H1 (cell line): Measurements from ENCODE around the gene FMR1. TPM values are rescaled to one million over a fixed set of nuclear protein-coding genes. Genes with fewer than 3 reads are reported as not detected.

ENCODE experiments used
- BACH1 ChIP-seq: IDR thresholded peaks from 2 replicates; pipeline ENCODE4 v1.6.1; 2012; ENCODE audit warnings: low read length, improper control_type of control experiment
- CBX5 ChIP-seq: fragments of 300-800, 300-1000 bp; sonication (generic); IDR thresholded peaks from 2 replicates; pipeline ENCODE4 v1.7.1; 2016; ENCODE audit warnings: antibody characterized with exemption, low read length, low read depth
- CTBP2 ChIP-seq: IDR thresholded peaks from 2 replicates; pipeline ENCODE4 v1.7.0; 2011; ENCODE audit warnings: borderline replicate concordance, mild to moderate bottlenecking, moderate library complexity, mixed read lengths, low read length; ENCODE audit not compliant: insufficient read depth, insufficient read length
- GABPA ChIP-seq: IDR thresholded peaks from 2 replicates; pipeline ENCODE4 v1.6.1; 2011; ENCODE audit warnings: mild to moderate bottlenecking, low read length, moderate library complexity, borderline replicate concordance; ENCODE audit not compliant: insufficient read depth
- GTF2F1 ChIP-seq: IDR thresholded peaks from 2 replicates; pipeline ENCODE4 v1.6.1; 2012; ENCODE audit warnings: low read depth, low read length, improper control_type of control experiment, borderline replicate concordance
- polyA plus RNA-seq, 7 experiments: library from polyadenylated mRNA; depleted of rRNA in 3 of 7; stranded (reverse) in 5 of 7; unstranded in 2 of 7; fragments of >200 nt in 5 of 7; fragments of 200-250 nt in 2 of 7; gene quantifications; 1 replicate in 5 of 7; 2 replicates in 1 of 7; 4 replicates in 1 of 7; pipeline versions ENCODE4 v1.2.1 to v1.2.3, GENCODE V29; 2011 to 2013; ENCODE audit warnings: missing spikeins in 2 of 7, mixed read lengths in 2 of 7
- total RNA-seq: library from RNA; stranded (reverse); fragmentation: NEBNext Ultra II Directional; extraction: Animal tissue kit (Norgen Biotek cat#: 25700); gene quantifications from 2 replicates; pipeline ENCODE4 v1.2.1, GENCODE V29; 2021
- TF ChIP-seq, protein P1 (sequence below): fragments of 300-600 bp; sonication (generic); IDR thresholded peaks from 2 replicates; pipeline ENCODE4 v1.7.1; 2012; ENCODE audit warnings: low read length, moderate library complexity, mild to moderate bottlenecking, inconsistent platforms; ENCODE audit not compliant: insufficient replicate concordance
- TF ChIP-seq, protein P2 (sequence below): IDR thresholded peaks from 2 replicates; pipeline ENCODE4 v1.6.1; 2012; ENCODE audit warnings: inconsistent platforms
- TF ChIP-seq, protein P3 (sequence below): IDR thresholded peaks from 2 replicates; pipeline ENCODE4 v1.6.1; 2011; ENCODE audit warnings: low read depth, mild to moderate bottlenecking, low read length; ENCODE audit not compliant: insufficient read depth

The FMR1 gene
- total and polyA plus RNA-seq, 2 of the 8 experiments (the other 6 are each of a cell fraction or from before 2014, with no cell fraction given): 15.2 to 49.4 TPM

DNA sequence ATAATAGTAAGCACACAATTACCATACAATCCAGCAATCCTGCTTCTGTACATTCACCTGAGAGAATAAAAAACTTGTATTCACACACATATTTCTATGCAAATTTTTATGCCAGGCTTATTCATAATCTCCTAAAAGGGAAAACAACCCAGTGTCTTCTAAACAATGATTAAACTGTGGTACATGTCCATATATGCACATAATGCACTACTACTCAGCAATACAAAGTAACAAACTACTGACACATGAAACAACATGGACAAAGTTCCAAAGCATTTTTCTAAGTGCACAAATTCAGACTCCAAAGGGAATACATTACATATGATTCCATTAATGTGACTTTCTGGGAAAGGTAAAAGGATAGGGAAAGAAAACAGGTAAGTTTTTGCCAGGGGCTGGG is 18.0 kb upstream of the FMR1 start (continued):
- TF ChIP-seq, protein P1, sequence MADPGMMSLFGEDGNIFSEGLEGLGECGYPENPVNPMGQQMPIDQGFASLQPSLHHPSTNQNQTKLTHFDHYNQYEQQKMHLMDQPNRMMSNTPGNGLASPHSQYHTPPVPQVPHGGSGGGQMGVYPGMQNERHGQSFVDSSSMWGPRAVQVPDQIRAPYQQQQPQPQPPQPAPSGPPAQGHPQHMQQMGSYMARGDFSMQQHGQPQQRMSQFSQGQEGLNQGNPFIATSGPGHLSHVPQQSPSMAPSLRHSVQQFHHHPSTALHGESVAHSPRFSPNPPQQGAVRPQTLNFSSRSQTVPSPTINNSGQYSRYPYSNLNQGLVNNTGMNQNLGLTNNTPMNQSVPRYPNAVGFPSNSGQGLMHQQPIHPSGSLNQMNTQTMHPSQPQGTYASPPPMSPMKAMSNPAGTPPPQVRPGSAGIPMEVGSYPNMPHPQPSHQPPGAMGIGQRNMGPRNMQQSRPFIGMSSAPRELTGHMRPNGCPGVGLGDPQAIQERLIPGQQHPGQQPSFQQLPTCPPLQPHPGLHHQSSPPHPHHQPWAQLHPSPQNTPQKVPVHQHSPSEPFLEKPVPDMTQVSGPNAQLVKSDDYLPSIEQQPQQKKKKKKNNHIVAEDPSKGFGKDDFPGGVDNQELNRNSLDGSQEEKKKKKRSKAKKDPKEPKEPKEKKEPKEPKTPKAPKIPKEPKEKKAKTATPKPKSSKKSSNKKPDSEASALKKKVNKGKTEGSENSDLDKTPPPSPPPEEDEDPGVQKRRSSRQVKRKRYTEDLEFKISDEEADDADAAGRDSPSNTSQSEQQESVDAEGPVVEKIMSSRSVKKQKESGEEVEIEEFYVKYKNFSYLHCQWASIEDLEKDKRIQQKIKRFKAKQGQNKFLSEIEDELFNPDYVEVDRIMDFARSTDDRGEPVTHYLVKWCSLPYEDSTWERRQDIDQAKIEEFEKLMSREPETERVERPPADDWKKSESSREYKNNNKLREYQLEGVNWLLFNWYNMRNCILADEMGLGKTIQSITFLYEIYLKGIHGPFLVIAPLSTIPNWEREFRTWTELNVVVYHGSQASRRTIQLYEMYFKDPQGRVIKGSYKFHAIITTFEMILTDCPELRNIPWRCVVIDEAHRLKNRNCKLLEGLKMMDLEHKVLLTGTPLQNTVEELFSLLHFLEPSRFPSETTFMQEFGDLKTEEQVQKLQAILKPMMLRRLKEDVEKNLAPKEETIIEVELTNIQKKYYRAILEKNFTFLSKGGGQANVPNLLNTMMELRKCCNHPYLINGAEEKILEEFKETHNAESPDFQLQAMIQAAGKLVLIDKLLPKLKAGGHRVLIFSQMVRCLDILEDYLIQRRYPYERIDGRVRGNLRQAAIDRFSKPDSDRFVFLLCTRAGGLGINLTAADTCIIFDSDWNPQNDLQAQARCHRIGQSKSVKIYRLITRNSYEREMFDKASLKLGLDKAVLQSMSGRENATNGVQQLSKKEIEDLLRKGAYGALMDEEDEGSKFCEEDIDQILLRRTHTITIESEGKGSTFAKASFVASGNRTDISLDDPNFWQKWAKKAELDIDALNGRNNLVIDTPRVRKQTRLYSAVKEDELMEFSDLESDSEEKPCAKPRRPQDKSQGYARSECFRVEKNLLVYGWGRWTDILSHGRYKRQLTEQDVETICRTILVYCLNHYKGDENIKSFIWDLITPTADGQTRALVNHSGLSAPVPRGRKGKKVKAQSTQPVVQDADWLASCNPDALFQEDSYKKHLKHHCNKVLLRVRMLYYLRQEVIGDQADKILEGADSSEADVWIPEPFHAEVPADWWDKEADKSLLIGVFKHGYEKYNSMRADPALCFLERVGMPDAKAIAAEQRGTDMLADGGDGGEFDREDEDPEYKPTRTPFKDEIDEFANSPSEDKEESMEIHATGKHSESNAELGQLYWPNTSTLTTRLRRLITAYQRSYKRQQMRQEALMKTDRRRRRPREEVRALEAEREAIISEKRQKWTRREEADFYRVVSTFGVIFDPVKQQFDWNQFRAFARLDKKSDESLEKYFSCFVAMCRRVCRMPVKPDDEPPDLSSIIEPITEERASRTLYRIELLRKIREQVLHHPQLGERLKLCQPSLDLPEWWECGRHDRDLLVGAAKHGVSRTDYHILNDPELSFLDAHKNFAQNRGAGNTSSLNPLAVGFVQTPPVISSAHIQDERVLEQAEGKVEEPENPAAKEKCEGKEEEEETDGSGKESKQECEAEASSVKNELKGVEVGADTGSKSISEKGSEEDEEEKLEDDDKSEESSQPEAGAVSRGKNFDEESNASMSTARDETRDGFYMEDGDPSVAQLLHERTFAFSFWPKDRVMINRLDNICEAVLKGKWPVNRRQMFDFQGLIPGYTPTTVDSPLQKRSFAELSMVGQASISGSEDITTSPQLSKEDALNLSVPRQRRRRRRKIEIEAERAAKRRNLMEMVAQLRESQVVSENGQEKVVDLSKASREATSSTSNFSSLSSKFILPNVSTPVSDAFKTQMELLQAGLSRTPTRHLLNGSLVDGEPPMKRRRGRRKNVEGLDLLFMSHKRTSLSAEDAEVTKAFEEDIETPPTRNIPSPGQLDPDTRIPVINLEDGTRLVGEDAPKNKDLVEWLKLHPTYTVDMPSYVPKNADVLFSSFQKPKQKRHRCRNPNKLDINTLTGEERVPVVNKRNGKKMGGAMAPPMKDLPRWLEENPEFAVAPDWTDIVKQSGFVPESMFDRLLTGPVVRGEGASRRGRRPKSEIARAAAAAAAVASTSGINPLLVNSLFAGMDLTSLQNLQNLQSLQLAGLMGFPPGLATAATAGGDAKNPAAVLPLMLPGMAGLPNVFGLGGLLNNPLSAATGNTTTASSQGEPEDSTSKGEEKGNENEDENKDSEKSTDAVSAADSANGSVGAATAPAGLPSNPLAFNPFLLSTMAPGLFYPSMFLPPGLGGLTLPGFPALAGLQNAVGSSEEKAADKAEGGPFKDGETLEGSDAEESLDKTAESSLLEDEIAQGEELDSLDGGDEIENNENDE: no peak
- TF ChIP-seq GTF2F1 (no peak), CBX5 (no peak), BACH1 (no peak), GABPA (no peak), CTBP2 (no peak)
- TF ChIP-seq, protein P2, sequence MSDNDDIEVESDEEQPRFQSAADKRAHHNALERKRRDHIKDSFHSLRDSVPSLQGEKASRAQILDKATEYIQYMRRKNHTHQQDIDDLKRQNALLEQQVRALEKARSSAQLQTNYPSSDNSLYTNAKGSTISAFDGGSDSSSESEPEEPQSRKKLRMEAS: no peak
- TF ChIP-seq, protein P3, sequence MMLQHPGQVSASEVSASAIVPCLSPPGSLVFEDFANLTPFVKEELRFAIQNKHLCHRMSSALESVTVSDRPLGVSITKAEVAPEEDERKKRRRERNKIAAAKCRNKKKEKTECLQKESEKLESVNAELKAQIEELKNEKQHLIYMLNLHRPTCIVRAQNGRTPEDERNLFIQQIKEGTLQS: no peak
- TF ChIP-seq, all 59 proteins: peak for 0
